SW 1271 (cell line): ENCODE results near the gene SAE1.
"Not testable (repeated sequence)": the region's sequence is repeated elsewhere in the genome, so short reads cannot be mapped to it uniquely, and the experiment has no call there.

Experiments used
- DNase-seq, 2 experiments: peaks; one replicate each; lab custom pipeline; 2025; lab: John Stamatoyannopoulos, UW

SAE1 gene

GRCh38 chr19:47130120-47130588 lies 481 bp upstream of the SAE1 start:
- DNase-seq = no peak

- DNase-seq = no peak
These were observed 1.7 kb downstream of the SAE1 start for GRCh38 chr19:47132194-47132852.

GRCh38 chr19:47133021-47133471 lies 2.4 kb downstream of the SAE1 start:
- DNase-seq = no peak

GRCh38 chr19:47134545-47134944 lies 3.9 kb downstream of the SAE1 start:
- DNase-seq = no peak

GRCh38 chr19:47135156-47135555 lies 4.5 kb downstream of the SAE1 start:
- DNase-seq = no peak

GRCh38 chr19:47141252-47141651 lies 10.6 kb downstream of the SAE1 start:
- not testable (repeated sequence) for DNase-seq

GRCh38 chr19:47141695-47142094 lies 11.1 kb downstream of the SAE1 start:
- no peak for DNase-seq

GRCh38 chr19:47142779-47143178 lies 12.1 kb downstream of the SAE1 start:
- DNase-seq = no peak

GRCh38 chr19:47143322-47144073 lies 12.9 kb downstream of the SAE1 start:
- no peak for DNase-seq

GRCh38 chr19:47144630-47145029 lies 14.0 kb downstream of the SAE1 start:
- no peak for DNase-seq

- DNase-seq = no peak
These were observed 15.2 kb downstream of the SAE1 start for GRCh38 chr19:47145639-47146486.

- DNase-seq = no peak
These were observed 16.3 kb downstream of the SAE1 start for GRCh38 chr19:47146920-47147319.

- no peak for DNase-seq
These were observed 21.0 kb downstream of the SAE1 start for GRCh38 chr19:47151627-47152026.

GRCh38 chr19:47152205-47152604 lies 21.6 kb downstream of the SAE1 start:
- no peak for DNase-seq

GRCh38 chr19:47152632-47153031 lies 22.0 kb downstream of the SAE1 start:
- no peak for DNase-seq

- no peak for DNase-seq
These were observed 22.6 kb downstream of the SAE1 start for GRCh38 chr19:47153266-47153665.

- no peak for DNase-seq
These were observed 24.5 kb downstream of the SAE1 start for GRCh38 chr19:47155148-47155547.

GRCh38 chr19:47156861-47157430 lies 26.3 kb downstream of the SAE1 start:
- no peak for DNase-seq

GRCh38 chr19:47157431-47158321 lies 27.0 kb downstream of the SAE1 start:
- no peak for DNase-seq

- DNase-seq = no peak
These were observed 27.7 kb downstream of the SAE1 start for GRCh38 chr19:47158367-47158791.

GRCh38 chr19:47158879-47159503 lies 28.4 kb downstream of the SAE1 start:
- DNase-seq = no peak
